HG03175 (cell line): ENCODE measurements around the gene HAGH.

Source experiments
- ATAC-seq: cut with Tn5 transposase; IDR thresholded peaks from one replicate; pipeline ENCODE4 v1.9.1; 2021; ENCODE audit warnings: mild to moderate bottlenecking, moderate library complexity; ENCODE audit not compliant: unreplicated experiment

Gene HAGH

GRCh38 chr16:1765826-1766225 is 60.8 kb downstream of the HAGH start:
- no peak for ATAC-seq

- no peak for ATAC-seq
Observed at GRCh38 chr16:1764971-1765370, 61.7 kb downstream of the HAGH start.

DNA sequence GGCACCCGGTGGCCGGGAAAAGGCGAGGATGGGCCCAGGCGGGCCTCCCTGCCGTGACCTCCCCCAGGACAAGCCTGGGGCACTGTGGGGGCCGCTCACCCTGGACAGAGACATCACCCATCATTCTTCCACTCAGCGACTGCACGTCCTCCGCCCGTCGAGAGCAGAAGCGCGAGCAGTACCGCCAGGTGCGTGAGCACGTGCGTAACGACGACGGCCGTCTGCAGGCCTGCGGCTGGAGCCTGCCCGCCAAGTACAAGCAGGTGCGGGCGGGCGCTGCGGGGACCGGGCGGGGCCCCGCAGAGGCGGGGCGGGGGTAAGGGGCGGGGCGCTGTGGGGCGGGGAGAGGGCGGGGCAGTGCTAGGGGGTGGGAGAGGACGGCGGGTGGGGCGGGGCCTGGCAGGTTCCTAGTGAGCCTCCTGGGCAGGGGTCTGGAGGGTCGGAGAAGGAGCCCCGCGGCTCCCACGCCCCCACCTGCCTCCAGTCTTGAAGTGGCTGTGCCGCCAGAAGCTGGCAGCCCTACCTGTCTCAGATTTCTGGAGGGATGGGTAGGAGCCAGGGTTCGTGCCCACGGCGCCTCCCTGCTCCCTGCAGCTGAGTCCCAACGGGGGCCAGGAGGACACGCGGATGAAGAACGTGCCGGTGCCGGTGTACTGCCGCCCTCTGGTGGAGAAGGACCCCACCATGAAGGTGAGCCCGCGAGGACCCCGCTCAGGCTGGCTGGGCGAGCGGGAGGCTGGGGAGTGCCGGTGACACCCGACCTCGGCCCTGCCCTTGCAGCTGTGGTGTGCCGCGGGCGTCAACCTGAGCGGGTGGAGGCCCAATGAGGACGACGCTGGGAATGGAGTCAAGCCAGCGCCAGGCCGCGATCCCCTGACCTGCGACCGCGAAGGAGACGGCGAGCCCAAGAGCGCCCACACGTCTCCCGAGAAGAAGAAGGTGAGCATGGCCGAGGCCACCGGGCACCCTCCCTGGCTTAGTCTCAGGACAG is 62.8 kb downstream of the HAGH start:
- no peak for ATAC-seq

- ATAC-seq = no peak
Observed at GRCh38 chr16:1762879-1763520, 63.6 kb downstream of the HAGH start.

DNA sequence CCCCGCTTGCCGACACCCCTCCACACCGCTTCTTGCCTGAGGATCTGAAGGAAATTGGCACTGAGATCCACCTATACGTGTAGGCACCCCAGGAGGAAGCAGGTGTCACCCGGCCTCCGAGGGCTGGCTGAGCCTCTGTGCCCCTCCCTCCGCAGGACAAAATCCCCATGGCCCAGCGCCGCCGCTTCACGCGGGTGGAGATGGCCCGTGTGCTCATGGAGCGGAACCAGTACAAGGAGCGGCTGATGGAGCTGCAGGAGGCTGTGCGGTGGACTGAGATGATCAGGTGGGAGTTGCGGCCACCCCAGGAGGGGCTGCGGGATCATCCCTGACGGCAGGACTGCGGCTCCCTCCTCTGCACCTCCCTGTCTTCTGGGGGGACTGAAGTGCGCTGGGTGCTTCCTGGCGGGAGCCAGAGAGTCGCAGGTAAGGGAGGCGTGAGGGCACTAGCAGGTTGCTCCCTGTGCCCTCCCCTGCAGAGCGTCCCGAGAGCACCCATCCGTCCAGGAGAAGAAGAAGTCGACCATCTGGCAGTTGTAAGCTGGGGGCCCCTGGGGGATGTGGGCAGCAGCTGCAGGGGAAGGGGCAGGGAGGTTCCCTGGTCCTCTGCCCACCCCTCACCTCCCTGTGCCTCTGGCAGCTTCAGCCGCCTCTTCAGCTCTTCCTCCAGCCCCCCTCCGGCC is 64.3 kb downstream of the HAGH start:
- ATAC-seq = no peak

DNA sequence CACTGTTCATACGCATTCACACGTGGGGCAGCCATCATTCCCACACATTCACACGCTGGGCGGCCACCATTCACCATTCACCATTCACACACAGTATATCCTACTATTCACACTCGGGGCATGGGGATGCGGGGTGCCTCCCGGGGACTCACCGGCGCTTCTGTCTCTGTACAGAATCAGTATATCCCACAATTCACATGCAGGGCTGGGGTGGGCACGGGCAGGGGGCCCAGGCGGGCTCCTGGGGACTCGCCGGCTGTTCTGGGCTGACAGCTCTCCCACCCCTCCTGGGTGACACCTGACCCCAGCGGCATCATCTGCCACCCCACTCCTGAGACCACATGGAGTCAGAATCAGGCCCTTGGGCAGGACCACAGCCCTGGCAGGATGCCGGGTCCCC is 64.9 kb downstream of the HAGH start:
- ATAC-seq = no peak

GRCh38 chr16:1760911-1761310 is 65.7 kb downstream of the HAGH start:
- ATAC-seq = no peak

DNA sequence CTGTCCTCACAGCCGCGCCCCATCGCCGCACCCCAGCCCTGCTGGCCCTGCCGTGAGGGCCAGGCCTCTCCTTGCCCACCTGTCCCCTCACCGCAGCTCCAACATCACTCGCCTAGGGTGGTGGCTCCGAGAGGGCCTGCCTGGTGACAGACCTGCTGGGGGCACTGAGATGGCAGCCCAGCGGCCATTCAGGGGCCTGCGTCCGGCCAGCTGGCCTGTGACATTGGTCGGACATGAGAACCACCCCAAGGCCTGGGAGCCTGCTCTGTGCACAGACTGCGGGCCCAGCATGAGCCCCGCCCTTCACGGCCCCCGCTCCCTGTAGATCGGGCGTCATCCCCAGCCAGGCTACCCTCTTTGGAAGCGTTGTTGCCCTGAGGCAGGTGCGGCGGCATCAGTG is 67.1 kb downstream of the HAGH start:
- ATAC-seq = no peak

DNA sequence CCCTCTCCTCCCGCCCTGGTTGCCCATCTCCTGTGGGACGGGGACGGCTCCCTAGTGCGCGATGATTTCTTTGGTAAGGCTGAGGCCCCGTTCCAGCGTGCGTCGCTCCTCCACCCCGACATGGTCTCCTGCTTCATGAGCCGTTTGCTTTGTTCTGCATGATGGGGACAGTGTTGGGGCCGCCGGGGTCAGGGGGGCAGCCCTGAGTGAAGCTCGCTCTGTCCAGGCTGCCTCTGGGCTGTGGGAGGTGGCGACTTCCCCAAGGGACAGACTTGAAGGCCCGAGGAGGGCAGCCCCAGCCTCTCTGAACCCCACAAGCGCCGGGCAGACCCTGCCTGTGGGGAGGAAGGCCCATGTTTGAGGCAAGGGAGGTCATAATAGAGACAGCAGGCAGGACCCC is 67.7 kb downstream of the HAGH start:
- ATAC-seq = no peak

DNA sequence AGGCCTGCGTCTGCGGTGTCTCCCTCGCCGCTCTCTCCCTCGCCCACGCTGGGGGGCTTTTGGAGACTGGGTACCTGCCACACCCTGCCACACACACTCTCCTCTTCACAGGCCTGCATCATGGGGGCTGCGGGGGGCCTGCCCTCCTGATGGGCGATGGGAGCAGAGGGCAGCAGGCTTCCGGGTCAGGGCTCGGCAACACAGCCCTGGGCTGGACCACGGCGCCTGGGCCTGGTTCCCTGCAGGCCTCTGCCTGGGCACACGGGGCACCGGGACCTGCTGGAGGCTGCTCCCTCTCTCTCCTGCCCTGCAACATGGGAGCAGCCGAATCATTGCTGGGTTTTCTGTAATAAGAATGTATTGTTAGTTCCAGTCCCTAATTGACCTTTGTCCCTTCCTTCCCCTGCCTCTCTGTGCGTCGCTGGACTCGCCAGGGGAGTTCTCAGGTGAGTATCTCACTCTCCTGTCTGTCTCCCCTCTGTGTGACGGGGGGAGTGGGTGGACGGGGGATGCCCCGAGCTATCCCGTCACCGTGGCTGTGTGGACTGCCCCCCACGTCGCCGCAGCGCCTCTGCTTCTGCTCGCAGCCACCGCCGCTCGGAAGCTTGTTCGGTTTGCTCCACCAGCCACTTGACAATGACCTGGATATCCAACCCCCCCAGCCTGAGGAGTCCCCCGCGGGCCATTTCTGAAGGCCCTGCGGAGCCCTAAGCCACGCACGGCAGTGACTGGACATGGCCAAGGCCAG is 68.7 kb downstream of the HAGH start:
- ATAC-seq = no peak
